Neural progenitor cell (in vitro differentiated cells): ENCODE results near the gene CD63.

Source experiments
- CTCF ChIP-seq: fragments of 200-600 bp; sonication (generic); IDR thresholded peaks from 2 replicates; pipeline ENCODE4 v1.5.1; 2017; ENCODE audit warnings: antibody characterized with exemption, mild to moderate bottlenecking
- EZH2 ChIP-seq: fragments of 200-600 bp; sonication (generic); IDR thresholded peaks from 2 replicates; pipeline ENCODE4 v1.6.1; 2017; ENCODE audit warnings: antibody characterized with exemption, mild to moderate bottlenecking, moderate library complexity

- peak; percentile 34 for TF ChIP-seq CTCF
- no peak for TF ChIP-seq EZH2
These were observed 16.8 kb upstream of the CD63 start for GRCh38 chr12:55745361-55746173.
